MM.1S (cell line): ENCODE results near the gene TRIM59.
A peak's percentile ranks its signal among the peaks of the same experiment; 100 is the strongest.

Source experiments
- DNase-seq: peaks from one replicate; pipeline ENCODE4 v3.0.0-alpha.2; 2015
- H2AFZ ChIP-seq: fragments of 300-600 bp; sonication (generic); 2 replicates; pipeline ENCODE4 v1.6.0; 2016; ENCODE audit warnings: antibody characterized with exemption, low read length
- H3F3A ChIP-seq: fragments of 300-600 bp; sonication (generic); 2 replicates; pipeline ENCODE4 v1.6.1; 2016; ENCODE audit warnings: mild to moderate bottlenecking, antibody characterized with exemption, low read length, moderate library complexity, mixed read lengths; ENCODE audit not compliant: insufficient read depth
- H3K27ac ChIP-seq: fragments of 300-600 bp; sonication (generic); 2 replicates; pipeline ENCODE4 v1.5.1; 2016; ENCODE audit warnings: mild to moderate bottlenecking, low read length
- H3K27me3 ChIP-seq: fragments of 300-600 bp; sonication (generic); replicated peaks from 2 replicates; pipeline ENCODE4 v1.6.0; 2016; ENCODE audit warnings: low read length; ENCODE audit not compliant: insufficient read depth
- H3K36me3 ChIP-seq: fragments of 300-600 bp; sonication (generic); replicated peaks from 2 replicates; pipeline ENCODE4 v1.6.1; 2016; ENCODE audit warnings: mild to moderate bottlenecking, low read length, mixed read lengths; ENCODE audit not compliant: insufficient read depth
- H3K4me1 ChIP-seq: fragments of 300-600 bp; sonication (generic); 2 replicates; pipeline ENCODE4 v1.6.1; 2016; ENCODE audit warnings: low read length, mixed read lengths
- H3K4me2 ChIP-seq: fragments of 300-600 bp; sonication (generic); 2 replicates; pipeline ENCODE4 v1.6.0; 2016; ENCODE audit warnings: low read depth, low read length
- H3K4me3 ChIP-seq: fragments of 300-600 bp; sonication (generic); 2 replicates; pipeline ENCODE4 v1.5.1; 2016; ENCODE audit warnings: low read length, mixed read lengths
- H3K79me2 ChIP-seq: fragments of 300-600 bp; sonication (generic); 2 replicates; pipeline ENCODE4 v1.6.1; 2016; ENCODE audit warnings: mixed run types, low read length, mixed read lengths
- H3K9ac ChIP-seq: fragments of 300-600 bp; sonication (generic); 2 replicates; pipeline ENCODE4 v1.6.1; 2016; ENCODE audit warnings: low read length, mixed read lengths
- H3K9me2 ChIP-seq: fragments of 300-600 bp; sonication (generic); replicated peaks from 2 replicates; pipeline ENCODE4 v1.6.1; 2016; ENCODE audit warnings: mild to moderate bottlenecking, low read length, mixed read lengths; ENCODE audit not compliant: insufficient read depth
- H3K9me3 ChIP-seq: fragments of 300-600 bp; sonication (generic); replicated peaks from 2 replicates; pipeline ENCODE4 v1.6.1; 2016; ENCODE audit warnings: mild to moderate bottlenecking, low read length, mixed read lengths; ENCODE audit not compliant: insufficient read depth
- H4K20me1 ChIP-seq: fragments of 300-600 bp; sonication (generic); 2 replicates; pipeline ENCODE4 v1.6.1; 2016; ENCODE audit warnings: mild to moderate bottlenecking, low read length, moderate library complexity, mixed read lengths; ENCODE audit not compliant: insufficient read depth
- CTCF ChIP-seq: fragments of 300-600 bp; sonication (generic); IDR thresholded peaks from 2 replicates; pipeline ENCODE4 v1.5.1; 2016; ENCODE audit warnings: antibody characterized with exemption, low read length, mixed read lengths
- EZH2 ChIP-seq: fragments of 300-600 bp; sonication (generic); optimal IDR thresholded peaks from 2 replicates; pipeline ENCODE3; 2017; ENCODE audit warnings: low read depth, mild to moderate bottlenecking, antibody characterized with exemption, low read length, mixed read lengths
- EZH2phosphoT487 ChIP-seq: fragments of 300-600 bp; sonication (generic); IDR thresholded peaks from 2 replicates; pipeline ENCODE4 v1.6.1; 2018; ENCODE audit warnings: antibody characterized with exemption, low read length

The TRIM59 gene

GRCh38 chr3:160413613-160414248 is 35.9 kb downstream of the TRIM59 start:
- Histone ChIP-seq H3K27ac (no peak overlapping the region), H3K4me2 (no peak overlapping the region), H3K27me3 (no peaks in the 10 kb centered on the region), H3F3A (peaks cover 69% of the 10 kb centered on the region), H3K9me3 (no peaks in the 10 kb centered on the region), H2AFZ (no peak overlapping the region), H3K79me2 (peaks cover 99% of the 10 kb centered on the region), H3K9me2 (no peaks in the 10 kb centered on the region), H3K4me3 (no peak overlapping the region), H4K20me1 (no peaks in the 10 kb centered on the region; the same call in 1 of the 2 replicates), H3K36me3 (peaks cover 37% of the 10 kb centered on the region), H3K4me1 (peaks cover 21% of the 10 kb centered on the region), H3K9ac (no peak overlapping the region)
- DNase-seq = peak; percentile 77
- no peak for TF ChIP-seq EZH2phosphoT487
- no peak for TF ChIP-seq EZH2
- peak; percentile 89 for TF ChIP-seq CTCF

DNA sequence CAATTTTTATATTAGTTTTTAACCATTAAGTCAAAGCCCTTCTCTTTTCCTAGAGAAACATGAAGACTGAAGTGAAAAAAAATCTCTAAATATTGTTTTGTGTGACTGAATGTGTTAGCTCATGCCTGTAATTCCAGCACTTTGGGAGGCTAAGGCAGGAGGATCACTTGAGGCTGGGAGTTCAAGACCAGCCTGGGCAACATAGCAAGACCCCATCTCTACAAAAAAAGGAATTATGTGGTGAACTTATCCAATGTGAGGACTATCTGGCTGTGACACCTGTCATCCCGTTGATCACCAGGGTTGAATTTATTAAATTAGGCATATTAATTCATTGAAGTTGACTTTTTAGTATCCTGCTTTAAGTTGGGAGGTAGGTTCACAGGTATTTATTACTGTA is 37.1 kb downstream of the TRIM59 start:
- no peak for DNase-seq

DNA sequence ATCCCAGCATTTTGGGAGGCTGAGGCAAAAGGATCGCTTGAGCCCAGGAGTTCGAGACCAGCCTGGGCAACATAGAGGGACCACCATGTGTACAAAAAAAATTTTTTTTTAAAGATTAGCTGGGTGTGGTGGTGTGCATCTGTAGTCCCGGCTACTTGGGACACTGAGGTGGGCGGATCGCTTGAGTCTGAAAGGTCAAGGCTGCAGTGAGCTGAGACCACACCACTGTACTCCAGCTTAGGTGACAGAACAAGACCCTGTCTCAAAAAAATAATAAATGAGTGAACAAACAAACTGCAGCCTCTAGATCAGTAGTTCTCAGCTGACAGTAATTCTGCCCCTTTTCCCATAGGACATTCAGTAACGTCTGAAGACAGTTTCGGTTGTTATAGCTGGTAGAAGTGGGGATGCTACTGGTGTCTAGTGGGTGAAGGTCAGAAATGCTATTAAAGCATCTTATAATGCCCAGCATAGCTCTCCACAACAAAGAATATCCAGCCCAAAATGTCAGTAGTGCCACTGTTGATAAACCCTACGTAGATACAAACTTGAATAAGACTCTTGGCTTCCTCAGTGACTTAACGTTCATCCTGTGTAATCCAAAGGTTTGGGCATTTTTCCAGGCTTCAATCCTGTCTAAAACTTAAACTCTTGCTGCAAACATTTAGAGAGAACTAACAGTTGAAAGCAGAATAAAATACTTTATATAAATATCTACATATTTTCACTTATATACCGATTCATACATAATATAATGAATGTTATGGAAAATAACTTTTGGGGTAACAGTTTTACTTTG is 39.6 kb downstream of the TRIM59 start:
- H3K9me2 ChIP-seq = no peaks in the 10 kb centered on the region
- H3F3A ChIP-seq = peaks cover 50% of the 10 kb centered on the region
- peaks cover 39% of the 10 kb centered on the region for H3K4me1 ChIP-seq
- H4K20me1 ChIP-seq = peaks cover 3% of the 10 kb centered on the region; the same call in 1 of the 2 replicates
- DNase-seq = no peak
- peaks cover 20% of the 10 kb centered on the region for H3K36me3 ChIP-seq
- no peak overlapping the region for H2AFZ ChIP-seq
- H3K27ac ChIP-seq = no peak overlapping the region
- no peak overlapping the region for H3K9ac ChIP-seq
- H3K9me3 ChIP-seq = no peaks in the 10 kb centered on the region
- H3K4me3 ChIP-seq = no peak overlapping the region
- peaks cover 100% of the 10 kb centered on the region for H3K79me2 ChIP-seq
- no peak for TF ChIP-seq CTCF
- TF ChIP-seq EZH2phosphoT487 = no peak
- TF ChIP-seq EZH2 = no peak
- H3K4me2 ChIP-seq = no peak overlapping the region
- H3K27me3 ChIP-seq = no peaks in the 10 kb centered on the region

More for the DNA sequence above, 37.1 kb downstream of the TRIM59 start:
- no peak overlapping the region for H2AFZ ChIP-seq
- peaks cover 34% of the 10 kb centered on the region for H3K36me3 ChIP-seq
- TF ChIP-seq EZH2 (no peak), CTCF (no peak), EZH2phosphoT487 (no peak)
- H3K4me1 ChIP-seq = peaks cover 27% of the 10 kb centered on the region
- H3K9me2 ChIP-seq = no peaks in the 10 kb centered on the region
- no peaks in the 10 kb centered on the region; the same call in 1 of the 2 replicates for H4K20me1 ChIP-seq
- H3K27me3 ChIP-seq = no peaks in the 10 kb centered on the region
- H3K9me3 ChIP-seq = no peaks in the 10 kb centered on the region
- H3K27ac ChIP-seq = no peak overlapping the region; the same call in 1 of the 2 replicates
- H3F3A ChIP-seq = peaks cover 62% of the 10 kb centered on the region
- H3K9ac ChIP-seq = no peak overlapping the region
- no peak overlapping the region for H3K4me2 ChIP-seq
- peaks cover 100% of the 10 kb centered on the region for H3K79me2 ChIP-seq
- no peak overlapping the region for H3K4me3 ChIP-seq
